HG03159 (cell line): ENCODE results near the gene TRABD2A.
"Not testable (repeated sequence)": the region's sequence is repeated elsewhere in the genome, so short reads cannot be mapped to it uniquely, and the experiment has no call there.

Source experiments
- ATAC-seq: cut with Tn5 transposase; IDR thresholded peaks from one replicate; pipeline ENCODE4 v1.9.1; 2021; ENCODE audit warnings: mild to moderate bottlenecking, moderate library complexity; ENCODE audit not compliant: unreplicated experiment

TRABD2A gene

DNA sequence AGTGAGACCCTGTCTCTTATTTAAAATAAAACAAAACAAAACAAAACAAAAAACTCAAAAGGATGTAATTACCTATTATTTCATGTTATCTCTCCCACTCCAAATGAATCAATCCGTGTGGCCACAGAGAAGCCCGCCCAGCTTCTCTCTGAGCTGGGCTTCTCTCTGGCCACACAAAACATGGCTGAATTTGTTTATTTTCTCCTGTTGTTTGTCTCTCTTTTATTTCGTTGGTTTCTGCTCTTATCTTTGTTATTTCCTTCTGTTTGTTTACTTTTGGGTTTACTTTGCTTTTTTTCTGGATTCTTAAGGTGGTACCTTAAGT lies 1.5 kb upstream of the TRABD2A start:
- ATAC-seq = no peak

DNA sequence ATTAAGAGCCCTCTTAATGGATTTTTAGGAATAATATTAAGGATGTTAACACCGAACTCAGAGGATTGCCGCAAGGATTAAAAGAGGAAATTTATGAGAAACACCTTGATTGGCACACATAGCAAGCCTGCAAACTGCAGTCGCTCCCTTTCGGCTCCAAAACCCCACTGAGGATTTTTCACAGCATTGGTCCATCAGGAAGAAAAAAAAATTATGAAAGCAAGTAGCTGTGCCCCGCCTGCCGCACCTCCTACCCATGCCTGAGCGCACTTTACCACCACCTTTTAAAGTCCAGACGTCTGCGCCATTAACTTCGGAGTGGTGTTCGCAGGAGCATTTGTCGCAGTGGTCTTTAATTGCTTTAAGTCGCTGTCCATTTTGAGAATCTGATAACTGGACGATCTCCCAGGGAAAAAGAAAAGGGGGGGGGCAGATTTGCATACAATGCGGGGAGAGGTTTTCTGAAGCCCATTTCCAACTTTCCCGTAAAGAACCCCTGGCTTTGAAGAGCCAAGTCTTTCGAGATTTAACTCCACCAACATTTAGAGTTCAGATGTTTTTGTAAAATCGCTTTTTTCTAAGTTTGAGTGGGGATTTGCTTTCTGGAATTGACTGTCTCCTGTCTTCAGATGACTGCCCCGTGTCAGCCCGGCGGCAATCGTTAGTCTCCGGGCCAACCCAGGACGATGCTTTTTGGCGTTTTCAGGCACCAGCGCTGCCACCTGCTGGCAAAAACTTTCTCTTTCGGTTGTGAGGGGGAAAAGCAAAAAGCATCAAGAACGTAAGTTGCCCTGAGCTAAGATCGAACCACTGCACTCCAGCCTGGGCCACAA lies 913 bp upstream of the TRABD2A start:
- peak; percentile 57 for ATAC-seq

DNA sequence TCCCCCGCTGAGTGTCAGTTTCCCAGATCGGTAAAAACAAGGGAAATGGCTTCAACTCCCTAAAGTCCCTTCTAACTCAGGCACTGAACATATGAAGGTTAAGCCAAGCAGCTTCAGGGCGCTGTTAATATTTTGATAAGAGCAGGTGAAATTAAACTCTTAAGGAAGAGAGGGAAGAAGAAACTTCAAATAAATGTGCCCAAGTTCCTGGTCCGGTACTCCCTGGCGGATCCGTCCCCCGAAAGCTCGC lies 564 bp downstream of the TRABD2A start:
- no peak for ATAC-seq

DNA sequence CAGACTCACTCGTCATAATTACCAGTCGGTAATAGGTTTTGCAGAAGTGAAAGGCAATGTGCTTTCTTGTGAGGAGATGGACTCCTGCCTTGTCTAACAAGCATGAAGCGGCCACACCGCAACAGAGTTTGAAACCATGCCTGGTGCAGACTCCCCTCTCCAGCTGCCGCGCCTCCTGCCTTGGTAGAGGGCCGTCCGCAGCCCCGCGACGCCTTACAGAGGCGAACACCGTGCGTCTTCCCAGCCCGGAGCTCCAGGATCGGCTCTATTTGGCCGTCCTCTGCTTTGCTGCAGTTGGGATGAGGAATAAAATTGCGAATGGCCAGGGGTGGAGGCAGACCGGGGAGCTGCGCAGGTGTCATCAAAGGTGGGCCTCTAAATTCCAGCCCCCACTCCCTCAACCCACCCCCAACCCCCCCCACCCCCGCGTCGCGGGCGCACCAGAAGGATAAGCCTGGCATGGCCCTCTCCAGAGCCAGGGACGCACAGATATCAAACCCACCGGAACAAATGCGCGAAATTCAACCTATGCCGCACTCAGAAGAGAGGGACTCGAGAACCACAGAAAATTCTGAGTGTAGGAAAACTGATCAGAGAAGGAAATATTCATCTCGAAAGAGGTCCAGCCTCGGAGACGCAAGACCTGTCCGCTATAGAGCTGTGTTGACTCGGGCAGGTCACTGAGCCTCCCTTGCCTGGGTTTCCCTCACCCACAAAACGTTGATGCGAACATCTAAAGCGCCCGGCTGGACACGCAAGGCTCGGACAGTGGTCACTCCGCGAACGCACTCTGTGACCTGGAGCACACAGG lies 1.1 kb downstream of the TRABD2A start:
- ATAC-seq = peak; percentile 70

DNA sequence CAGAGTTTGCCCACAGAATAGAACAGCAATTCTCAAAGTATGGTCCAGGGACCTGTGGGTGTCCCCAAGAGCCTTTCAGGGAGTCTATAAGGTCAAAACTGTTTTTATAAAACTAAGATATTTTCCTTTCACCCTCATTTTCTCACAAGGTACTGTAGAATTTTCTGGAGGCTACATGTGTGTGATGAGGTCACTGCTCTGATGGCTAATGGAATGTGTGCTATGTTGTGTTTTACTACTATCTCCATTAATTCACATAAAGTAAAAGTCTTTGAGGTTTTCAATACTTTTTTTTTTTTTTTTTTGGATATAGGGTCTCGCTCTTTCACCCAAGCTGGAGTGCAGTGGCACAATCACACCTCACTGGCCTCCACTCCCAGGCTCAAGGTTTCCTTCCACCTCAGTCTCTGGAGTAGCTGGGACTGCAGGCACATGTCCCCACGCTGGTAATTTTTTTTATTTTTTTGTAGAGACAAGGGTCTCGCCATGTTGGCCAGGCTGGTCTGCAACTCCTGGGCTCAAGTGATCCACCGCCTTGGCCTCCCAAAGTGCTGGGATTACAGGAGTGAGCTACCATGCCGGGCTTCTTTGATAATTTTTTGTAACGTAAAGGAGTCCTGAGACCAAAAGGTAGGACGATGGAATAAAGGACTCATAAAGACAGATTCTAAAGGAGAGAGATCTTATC lies 1.8 kb downstream of the TRABD2A start:
- ATAC-seq = no peak

DNA sequence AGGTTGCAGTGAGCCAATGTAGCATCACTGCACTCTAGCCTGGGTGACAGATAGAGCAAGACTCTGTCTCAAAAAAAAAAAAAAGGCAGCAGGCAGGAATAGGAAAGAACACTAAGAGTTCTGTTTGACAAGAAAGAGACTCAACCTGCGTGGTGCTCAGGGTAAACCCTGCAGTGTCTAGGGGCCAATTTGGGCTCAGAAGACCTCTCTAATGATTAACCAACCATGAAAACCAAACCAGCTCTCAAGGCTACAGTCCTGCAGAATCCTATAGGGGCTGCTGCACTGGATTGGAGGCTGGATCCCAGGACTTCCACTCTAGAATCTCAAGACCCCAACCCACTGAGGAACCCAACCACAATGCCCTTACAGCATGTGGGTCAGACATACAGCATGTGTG lies 2.4 kb downstream of the TRABD2A start:
- no peak for ATAC-seq

DNA sequence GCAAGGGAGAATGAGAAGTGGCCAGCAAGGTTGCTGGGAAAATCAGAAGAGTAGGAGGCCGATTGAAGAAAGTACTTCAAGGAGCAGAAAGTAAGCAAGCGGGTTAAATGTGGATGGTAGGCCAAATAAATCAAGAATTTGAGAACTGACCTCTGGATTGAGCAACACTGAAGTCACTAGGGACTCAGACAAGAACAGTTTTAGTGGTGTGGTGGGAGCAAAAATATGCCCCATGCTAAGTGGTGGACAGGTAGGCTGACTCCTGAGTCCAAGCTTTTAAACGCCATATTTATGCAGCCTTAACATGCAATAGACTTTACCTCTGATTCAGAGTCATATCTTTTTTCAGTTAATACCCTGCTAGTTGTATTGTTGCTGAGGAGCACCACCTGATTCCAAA lies 4.5 kb downstream of the TRABD2A start:
- ATAC-seq = no peak

DNA sequence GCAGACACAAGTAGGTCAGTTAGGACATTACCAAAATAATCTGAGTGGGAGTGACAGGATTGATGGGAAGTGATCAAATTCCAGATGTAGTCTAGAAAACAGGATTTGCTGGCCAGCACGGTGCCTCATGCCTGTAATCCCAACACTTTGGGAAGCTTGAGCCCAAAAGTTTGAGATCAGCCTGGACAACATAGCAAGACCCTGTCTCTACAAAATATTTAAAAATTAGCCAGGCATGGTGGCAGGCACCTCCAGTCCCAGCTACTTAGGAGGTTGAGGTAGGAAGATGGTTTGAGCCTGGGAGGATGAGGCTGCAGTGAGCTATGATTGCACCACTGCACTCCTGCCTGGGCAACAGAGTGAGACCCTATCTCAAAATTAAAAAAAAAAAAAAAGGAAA lies 5.3 kb downstream of the TRABD2A start:
- not testable (repeated sequence) for ATAC-seq

DNA sequence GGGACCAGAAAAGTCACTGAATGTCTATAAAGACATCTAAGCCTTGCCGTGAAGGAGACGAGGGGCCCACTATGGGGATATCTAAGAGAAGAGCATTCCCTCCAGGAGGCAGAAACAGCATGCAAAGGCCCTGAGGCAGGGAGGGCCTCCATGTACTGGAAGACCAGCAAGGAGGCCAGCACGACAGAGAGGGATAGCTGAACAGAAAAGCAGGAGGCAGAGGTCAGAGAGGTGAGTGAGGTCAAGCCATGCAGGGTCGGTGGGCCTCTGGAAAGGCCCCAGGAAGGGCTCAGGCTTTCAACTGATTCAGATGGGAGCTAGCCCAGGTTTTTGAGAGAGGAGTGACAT lies 5.7 kb downstream of the TRABD2A start:
- no peak for ATAC-seq

DNA sequence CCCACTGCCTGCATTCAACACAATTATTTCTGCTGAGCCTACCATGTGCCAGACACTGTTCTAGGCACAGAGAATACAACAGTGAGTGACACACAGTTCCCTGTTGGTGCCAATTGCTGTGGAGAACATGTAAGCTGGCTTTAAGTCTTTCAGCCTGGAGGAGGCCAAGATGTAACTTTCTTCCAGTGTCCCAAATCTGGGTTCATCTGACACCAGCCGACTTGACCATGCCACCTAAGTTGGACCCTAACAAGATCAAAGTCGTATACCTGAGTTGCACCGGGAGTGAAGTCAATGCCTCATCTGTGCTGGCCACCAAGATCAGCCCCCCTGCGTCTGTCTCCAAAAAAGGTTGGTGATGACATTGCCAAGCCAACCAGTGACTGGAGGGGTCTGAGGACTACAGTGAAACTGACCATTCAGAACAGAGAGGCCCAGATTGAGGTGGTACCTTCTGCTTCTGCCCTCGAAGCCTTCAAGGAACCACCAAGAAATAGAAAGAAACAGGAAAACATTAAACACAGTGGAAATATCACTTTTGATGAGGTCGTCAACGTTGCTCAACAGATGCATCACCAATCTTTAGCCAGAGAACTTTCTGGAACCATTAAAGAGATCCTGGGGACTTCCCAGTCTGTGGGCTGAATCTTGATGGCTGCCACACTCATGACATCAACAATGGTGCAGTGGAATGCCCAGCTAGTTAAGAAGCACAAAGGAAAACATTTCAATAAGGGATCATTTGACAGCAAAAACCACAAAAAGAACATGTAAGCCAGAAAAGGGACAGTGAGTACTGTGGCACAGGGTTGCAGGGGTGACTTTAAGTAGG lies 6.3 kb downstream of the TRABD2A start:
- ATAC-seq = no peak

DNA sequence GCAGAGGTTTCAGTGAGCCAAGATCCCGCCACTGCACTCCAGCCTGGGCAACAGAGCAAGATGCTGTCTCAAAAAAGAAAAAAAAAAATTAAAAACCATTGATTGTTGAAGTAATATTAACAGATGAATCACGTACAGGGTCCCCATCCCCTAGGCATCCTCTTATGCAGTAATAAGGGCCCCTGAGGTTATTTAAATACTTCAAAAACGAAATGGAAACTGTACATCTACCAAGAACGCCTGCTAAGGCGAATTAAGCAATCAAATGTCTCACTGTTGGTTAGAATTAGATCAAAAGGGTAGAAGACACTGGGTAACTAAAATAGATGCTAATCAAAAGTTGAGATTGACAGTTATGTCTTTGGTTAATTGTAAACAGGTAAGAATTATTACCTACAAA lies 7.5 kb downstream of the TRABD2A start:
- no peak for ATAC-seq

DNA sequence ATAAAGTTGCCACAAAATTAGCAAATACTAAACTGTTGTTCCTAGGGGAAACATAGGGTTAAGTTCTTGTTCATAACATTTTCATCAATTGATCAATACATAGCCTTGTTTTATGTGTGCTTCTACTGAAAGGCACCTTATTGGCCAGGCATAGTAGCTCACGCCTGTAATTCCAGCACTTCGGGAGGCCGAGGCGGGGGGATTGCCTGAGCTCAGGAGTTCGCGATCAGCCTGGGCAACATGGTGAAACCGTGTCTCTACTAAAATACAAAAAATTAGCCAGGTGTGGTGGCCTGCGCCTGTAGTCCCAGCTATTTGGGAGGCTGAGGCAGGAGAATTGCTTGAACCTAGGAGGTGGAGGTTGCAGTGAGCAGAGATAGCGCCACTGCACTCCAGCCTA lies 8.2 kb downstream of the TRABD2A start:
- not testable (repeated sequence) for ATAC-seq

DNA sequence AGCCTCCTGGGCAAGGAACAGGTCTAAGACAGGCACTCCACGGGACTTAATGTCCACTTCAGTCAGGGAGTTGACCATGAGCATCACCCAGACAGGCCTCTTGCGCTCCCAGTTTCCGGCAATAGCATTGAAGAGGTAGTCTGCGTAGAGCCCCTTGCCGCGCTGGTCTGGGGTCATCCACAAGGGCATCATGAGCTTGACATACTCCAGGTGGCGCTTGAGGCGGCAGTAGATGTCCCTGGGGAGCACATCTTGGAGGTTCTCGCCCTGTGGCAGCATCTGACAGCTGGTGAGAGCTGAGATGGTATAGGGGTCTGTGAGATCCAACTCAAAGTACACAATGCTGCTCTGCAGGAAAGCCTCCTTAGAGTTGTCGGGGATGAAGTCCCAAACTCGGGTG lies 10.6 kb downstream of the TRABD2A start:
- ATAC-seq = no peak

DNA sequence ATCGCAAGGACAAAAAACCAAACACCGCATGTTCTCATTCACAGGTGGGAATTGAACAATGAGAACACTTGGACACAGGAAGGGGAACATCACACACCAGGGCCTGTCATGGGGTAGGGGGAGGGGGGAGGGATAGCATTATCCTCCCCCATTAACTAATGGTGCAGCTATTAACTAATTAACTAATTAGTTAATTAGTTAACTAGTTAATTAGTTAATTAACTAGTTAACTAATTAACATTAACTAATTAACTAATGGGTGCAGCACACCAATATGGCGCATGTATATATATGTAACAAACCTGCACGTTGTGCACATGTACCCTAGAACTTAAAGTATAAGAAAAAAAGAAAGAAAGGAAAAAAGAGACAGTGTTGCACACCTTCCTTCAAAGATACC lies 12.6 kb downstream of the TRABD2A start:
- ATAC-seq = not testable (repeated sequence)

DNA sequence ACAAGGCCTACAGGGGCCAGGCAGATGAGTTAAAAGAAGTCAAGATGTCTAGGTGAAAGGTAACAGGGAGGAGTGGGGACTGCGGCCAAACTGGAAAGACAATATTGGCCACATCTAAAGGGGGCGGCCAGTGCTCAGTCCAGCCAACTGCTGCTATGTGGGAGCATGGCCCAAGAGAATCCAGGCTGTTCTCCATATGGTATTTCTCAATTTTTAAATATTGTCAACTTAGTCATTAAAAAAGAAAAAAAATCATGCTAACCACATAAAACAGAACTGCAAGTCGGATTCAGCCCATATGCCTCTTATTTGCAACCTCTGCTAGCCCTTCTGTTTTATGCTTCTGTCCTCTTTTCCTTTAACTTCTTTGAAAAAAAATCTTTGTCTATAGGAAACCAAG lies 14.8 kb downstream of the TRABD2A start:
- ATAC-seq = no peak

DNA sequence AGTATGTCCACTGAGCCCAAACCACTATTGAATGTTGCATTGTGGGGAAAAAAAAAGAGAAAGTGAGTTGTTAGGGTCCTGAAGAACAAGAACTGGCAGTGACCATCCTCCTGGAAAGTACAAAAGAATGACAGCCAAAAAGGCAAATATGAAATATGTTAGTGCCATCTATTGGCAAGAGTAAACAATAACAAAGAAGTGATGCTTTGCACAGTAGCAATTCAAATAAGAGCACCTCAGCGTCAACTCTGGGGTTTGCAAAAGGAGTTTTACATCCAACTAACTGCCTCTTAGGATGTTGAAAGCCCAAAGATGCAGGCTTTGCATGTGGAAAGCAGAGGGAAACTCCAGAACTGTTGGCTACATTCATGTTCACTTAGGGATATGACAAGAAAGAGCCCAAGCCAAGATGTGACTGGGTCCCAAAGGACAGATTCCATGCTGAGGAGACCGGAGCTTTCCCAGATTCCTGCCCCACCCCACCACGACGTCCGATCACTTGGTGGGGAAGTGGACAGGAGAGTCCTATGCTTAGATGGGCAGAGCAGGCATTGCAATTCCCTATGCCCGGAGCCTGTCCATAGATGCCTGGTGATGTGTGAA lies 15.6 kb downstream of the TRABD2A start:
- ATAC-seq = no peak

DNA sequence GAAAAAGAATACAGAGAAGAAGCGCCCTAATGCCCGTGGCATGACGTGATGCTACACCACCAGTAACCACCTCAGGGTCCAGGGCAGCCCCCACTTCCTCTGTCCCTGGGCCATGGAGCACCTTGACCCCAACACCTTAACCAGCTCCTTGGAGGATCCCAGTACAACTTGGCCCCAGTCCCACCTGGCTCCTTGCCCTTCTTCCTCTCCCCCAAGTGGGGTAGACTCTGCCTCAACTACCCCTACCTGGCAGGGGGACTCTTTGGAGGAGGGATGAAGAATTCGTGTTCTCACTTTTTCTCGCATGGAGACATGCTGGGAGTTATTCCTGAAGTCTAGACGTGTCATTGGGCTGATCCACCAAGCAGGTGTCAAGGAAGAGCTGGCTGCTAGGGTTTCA lies 18.9 kb downstream of the TRABD2A start:
- no peak for ATAC-seq

DNA sequence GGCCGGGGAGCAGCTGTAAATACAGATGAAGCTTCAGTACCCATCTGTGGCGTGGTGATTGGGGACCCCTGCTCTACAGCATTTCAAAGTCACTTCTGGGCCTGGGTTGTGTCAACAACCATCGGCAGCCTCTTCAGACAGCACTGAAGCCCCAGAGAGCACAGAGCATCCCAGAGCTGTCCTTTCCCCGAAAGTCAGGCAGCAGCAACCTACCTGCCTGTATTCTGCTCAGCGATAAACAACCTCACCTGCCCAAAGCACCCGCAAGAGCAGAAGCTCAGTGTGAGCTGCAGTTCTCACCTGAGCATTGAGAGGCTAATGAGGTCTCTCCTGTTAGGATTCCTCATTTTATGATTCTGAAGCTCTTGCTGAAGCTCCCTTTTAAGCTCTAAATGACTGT lies 19.3 kb downstream of the TRABD2A start:
- ATAC-seq = no peak

DNA sequence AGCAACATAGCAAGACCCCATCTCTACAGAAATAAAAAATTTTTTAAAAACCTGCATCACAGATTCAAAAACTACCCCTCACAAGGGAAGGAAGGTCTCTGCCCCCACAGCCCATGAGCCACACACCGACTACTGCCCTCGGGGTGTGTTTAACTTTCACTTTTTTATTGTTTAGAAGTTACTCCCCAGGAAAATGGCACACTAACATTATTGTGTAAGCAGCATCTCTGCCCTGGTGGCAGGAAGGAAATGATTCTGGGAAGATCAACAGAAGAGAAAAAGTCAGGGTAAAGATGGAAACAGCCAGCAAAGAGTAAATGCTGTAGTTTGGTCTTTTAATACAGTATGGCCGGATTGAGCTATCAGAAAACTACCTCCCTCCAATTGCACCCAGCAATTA lies 21.9 kb downstream of the TRABD2A start:
- no peak for ATAC-seq

DNA sequence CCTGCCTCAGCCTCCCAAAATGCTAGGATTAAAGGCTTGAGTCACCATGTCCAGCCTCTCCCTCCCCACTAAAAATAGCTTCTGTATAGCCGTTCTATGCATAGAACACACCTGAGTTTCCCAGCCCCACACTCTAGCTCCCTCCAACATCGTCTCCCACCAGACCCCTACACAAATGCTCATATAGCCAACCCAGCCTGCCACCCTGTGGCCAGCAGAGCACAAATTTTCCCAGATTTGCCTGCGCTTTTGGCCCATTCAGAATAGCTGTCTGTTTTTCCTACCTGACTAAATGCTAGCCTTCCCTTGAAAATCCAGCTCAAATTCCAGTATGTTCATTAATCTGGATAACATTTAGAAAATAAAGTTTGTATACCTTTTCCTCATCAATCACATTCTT lies 22.8 kb downstream of the TRABD2A start:
- ATAC-seq = no peak

DNA sequence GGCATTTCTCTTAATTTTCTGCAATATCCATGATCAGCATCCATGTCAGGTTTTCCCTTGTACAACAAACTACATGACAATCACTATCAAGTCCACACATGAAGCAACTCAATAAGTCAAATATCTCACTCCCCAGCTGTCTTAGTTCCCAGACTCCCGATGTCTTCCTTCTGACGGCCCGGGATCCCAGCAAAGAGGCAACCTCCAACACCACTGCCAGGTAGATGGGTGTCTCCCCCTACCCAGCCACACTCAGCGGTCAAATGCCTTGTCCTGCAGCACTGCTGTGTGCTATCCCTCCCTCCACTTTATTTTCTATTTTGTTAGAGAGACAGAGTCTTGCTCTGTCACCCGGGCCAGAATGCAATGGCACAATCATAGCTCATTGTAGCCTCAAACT lies 23.3 kb downstream of the TRABD2A start:
- no peak for ATAC-seq
